HG03095 (cell line): ENCODE data around the gene KATNBL1.
"Not testable (repeated sequence)": the region's sequence is repeated elsewhere in the genome, so short reads cannot be mapped to it uniquely, and the experiment has no call there.

Experiments
- ATAC-seq: cut with Tn5 transposase; IDR thresholded peaks from one replicate; pipeline ENCODE4 v1.9.1; 2021; ENCODE audit warnings: moderate library complexity; ENCODE audit not compliant: unreplicated experiment

The KATNBL1 gene

DNA sequence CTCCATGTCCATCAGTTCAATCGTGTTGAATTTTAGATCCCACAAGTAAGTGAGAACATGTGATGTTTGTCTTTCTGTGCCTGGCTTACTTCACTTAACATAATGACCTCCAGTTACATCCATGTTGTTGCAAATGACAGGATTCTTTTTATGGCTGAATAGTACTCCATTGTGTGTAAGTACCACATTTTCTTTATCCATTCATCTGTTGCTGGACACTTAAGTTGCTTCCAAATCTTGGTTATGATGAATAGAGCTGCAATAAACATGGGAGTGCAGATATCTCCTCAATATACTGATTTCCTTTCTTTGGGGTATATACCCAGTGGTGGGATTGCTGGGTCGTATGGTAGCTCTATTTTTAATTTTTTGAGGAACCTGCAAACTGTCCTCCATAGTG lies 89.5 kb downstream of the KATNBL1 start:
- ATAC-seq = not testable (repeated sequence)

DNA sequence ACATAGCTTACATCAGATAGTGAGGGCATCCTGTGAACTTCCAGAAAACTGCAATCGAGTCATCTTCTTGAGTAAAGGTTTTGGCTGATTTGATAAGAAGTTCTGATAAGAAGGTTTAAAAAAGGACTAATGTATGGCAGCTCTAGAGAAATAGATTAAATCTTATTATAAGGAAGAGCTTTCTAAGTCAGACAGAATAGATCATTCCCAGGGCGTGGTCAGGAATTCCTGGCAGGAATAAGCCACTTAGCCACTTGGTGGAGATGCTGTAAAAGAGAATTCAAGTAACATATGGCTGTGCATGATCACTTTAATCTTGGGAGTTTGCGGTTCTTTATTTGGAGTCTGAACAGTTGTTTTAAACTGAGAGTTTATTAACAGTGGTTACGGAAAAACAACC lies 90.6 kb downstream of the KATNBL1 start:
- ATAC-seq = no peak

DNA sequence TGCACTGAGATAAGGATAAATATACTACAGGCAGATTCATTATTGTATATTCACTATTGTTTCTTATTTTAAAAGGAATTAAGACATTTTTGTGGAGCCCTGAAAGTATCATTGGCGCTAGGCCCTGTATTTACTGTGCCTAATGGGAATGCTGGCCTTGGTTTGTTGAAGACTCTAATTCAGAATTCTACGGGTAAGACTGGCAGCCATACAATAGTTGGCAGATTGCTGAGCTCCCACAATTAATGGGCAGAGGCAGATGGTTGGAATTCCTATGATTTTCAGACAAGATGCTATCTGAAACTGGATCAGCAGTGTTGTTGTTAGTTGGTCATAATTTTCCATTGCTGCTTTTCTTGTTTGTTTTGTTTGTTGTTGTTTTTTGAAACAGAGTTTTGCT lies 93.3 kb downstream of the KATNBL1 start:
- no peak for ATAC-seq

DNA sequence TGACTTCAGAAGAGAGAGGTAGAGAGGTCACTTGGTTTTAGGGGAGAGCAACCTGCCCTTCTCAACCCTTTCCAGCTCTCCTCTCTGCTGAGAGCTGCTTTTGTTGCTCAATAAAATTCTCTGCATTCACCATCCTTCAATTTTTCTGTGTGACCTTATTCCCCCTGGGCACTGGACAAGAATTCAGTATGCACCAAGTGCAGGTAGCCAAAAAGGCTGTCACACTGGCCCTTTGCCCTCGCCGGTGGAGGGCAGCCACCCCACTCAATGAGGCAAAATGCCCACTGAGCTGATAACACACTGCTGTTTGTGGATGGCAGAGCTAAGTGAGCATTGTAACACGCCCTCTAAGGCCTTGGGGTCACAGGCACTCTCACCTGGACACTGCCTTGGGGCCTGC lies 95.2 kb downstream of the KATNBL1 start:
- ATAC-seq = no peak

DNA sequence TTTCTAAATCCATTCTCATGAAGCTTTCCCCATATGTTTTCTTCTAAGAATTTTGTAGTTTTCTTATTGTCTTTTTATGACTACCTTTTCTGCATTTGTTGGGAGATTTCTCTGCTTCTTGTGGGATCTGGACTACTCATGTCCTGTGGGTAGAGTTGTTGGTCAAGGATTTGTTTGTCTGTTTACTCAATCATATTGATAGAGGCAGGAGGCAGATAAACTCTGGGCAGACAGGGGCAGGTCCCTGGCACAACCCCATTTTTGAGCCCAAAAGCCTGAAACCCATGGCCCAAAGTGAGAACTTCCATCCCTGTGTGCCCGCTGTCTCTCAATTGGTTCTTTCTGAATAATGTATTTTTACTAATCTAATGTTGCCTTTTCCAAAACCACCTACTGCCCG lies 95.7 kb downstream of the KATNBL1 start:
- no peak for ATAC-seq

DNA sequence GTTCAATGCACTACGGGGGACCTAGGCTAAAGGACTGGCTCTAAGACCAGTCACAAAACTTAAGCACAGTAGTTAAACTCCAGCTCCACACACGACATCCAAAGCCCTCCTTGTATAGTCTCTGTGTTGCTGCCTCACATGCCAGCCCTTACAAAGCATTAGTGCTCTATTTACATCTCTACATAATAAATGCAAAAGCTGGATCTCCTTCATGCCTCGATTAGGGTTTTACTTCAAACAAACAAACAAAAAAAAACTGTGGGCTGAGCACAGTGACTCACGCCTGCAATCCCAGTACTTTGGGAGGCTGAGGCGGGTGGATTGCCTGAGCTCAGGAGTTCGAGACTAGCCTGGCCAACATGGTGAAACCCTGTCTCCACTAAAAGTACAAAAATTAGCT lies 98.4 kb downstream of the KATNBL1 start:
- ATAC-seq = no peak

DNA sequence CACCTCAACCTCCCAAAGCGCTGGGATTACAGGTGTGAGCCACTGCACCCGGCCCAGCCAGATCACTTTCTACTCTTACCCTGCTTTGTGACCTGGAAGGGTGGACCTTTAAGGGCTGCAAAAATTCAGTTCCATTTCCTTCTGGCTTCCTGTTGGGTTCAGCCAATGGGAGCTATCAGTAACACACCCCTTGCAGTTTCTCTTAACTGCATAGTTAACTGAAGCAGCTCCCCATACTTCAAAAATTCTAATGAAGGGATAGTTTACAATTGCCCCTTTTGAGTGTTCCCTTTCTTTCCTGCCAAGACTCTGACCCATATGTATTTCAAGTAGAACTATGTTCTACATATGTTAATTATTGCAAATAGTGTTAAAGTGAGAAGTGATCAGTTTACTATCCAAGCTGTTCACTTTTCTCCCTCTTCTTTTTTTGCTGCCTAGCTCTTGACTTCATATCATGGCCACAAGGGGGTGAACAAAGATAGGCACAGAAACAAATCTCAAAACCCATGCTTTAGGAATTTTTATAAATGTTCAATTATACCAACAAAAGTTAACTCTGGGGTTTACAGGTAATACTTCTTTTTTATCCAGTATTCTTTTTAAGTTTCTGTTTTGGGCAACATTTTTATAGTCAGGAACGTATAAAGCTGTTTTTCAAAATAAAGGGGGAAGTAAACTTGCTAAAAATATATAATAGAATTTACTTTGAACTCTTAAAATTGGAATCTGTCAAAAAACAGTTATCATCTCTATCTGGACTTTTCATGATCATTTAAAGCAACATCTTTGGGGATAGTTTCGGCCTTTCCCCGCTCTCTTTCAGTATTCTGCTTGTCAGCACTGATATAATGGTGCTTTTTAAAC lies 99.9 kb downstream of the KATNBL1 start:
- no peak for ATAC-seq

DNA sequence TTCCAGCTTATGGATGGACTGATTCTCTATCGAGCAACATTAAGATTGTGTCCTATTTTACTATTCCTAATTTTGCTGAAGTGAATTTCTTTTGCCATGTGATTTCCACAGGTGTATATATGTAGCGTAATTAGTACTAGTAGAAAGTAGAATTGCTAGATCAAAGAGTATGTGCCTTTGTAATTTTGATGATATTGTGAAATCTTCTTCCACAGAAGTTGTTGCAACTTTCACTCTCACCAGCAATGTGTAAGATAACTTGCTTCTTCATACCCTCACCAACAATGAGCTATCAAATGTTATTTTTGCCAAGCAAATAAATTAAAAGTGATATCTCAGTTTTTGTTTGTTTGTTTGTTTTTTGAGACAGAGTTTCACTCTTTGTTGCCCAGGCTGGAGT lies 102.6 kb downstream of the KATNBL1 start:
- ATAC-seq = no peak

DNA sequence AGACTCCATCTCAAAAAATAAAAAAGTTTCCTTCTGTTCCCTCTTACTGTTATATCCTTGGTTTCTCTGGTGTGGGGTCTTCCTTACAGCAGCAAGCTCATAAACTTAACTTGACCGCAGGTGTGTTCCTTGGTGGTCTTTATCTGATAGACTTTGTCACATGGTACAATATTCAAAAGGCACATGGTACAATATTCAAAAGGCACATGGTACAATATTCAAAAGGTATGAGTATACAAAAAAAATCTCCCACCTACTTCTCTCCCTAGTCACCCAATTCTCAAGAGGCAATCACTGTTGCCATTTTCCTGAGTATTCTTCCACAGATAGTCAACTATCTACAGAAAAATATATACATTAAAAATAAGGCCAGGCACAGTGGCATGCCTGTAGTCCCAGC lies 103.5 kb downstream of the KATNBL1 start:
- ATAC-seq = no peak

DNA sequence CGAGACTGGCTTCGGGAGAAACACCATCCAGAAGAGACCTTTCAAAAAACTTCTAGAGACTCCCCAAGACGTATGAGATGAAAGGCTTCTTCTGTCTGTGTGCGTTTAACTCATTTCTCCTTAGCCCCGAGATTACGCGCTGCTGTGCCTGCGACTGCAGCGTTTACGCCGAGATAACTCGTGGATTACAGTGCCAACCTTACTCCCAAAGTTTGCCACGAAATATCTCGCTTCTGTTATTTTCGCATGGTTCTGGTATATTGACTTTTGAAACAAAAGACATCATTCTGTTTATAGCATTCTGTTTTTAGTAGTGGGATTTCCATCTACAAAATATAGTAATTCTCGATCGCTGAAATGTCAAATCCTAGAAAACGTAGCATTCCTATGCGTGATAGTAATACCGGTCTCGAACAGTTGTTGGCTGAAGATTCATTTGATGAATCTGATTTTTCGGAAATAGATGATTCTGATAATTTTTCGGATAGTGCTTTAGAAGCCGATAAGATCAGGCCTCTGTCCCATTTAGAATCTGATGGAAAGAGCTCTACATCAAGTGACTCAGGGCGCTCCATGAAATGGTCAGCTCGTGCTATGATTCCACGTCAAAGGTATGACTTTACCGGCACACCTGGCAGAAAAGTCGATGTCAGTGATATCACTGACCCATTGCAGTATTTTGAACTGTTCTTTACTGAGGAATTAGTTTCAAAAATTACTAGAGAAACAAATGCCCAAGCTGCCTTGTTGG lies 107.5 kb downstream of the KATNBL1 start:
- ATAC-seq = no peak

DNA sequence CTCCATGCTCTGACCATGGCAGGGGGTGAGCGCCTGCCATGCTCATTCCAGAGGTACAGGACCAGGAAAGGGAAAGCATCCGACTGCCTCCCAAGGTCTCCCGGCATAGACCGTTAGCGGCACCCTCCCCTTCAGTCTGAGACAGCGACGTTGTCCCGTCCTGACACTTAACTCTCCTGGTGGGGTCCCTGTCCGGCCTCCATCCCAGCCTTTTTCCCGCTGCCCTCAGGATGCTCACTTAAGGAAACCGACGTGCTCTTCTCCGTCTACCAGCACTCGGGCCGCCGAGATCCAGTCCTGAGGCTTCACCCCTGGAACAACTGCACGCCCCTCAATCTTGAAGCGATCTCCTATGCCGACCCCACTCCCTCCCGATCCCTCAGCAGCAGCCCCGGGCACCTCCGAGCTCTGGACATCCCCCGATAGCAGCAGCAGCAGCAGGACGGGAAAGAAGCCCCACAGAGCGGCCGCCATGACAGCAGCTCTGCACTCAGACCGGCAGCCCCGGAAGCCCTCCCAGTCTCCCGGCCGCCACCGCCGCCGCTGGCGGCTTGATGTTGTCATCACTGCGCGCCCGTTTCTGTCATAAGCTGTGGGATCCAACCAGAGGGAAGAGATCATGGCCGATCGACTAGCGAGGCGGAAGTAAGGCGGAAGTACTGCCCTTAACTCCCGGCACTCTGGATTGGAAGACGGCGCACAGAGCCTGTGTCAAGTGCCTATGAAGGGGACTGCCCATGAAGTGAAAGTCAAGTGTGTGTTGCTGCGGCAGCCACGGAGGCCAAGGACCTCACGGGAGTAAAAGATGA lies 108.3 kb downstream of the KATNBL1 start, which contains the start of the genes EMC7 and PGBD4:
Gene EMC7, minus strand, starts transcription at position 497 of the 809 bp plus-strand sequence. Its CDS starts 23 bp downstream, at position 474.
Gene PGBD4, plus strand, starts transcription at position 718 of the 809 bp plus-strand sequence. CDS start 449 bp downstream, outside the sequence.
- peak; percentile 98 for ATAC-seq

DNA sequence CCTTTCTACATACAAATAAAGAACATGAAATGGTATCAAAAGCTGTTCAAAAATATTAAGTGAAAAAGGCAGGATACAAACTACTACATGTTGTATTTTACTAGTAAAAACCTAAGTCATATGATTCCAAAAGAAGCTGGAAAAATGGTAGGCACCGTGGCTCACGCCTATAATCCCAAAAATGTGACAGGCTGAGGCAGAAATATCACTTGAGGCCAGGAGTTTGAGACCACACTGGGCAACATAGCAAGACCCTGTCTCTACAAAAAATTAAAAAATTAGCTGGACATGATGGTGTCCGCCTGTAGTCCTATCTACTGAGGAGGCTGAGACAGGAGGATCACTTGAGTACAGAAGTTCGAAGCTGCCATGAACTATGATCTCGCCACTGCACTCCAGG lies 110.0 kb downstream of the KATNBL1 start:
- no peak for ATAC-seq
